ENCODE measurements around the gene SENP5. TPM values are rescaled to one million over a fixed set of nuclear protein-coding genes. Genes with fewer than 3 reads are reported as not detected.
A peak's percentile ranks its signal among the peaks of the same experiment; 100 is the strongest.

SENP5 gene
- total and polyA plus RNA-seq, 12 donors = 9.1 to 41.6 (median 21.1) TPM

- no peak overlapping the region for H3K4me3 ChIP-seq
- H3K27ac ChIP-seq = no peak overlapping the region
- H3K9me3 ChIP-seq (replicated peaks in 1 of 3) = no peaks in the 10 kb centered on the region
- no peaks in the 10 kb centered on the region for H3K27me3 ChIP-seq
- WGBS, 4 donors = 41 to 50% (median 45%) methylated on average over 14 to 47 of the region's 47 CpGs
- intact Hi-C loops (cut with DNase I) = loop anchor here (5.0 to 10.0 kb wide), 2 partner anchors 122 to 129 kb away; no protein-coding TSS in a partner anchor
- TF ChIP-seq CTCF (IDR thresholded peaks at IDR 0.05) (no peak), POLR2A (IDR thresholded peaks at IDR 0.05) (no peak)
- peaks cover 3 to 9% of the 10 kb centered on the region in 2 donors for H3K4me1 ChIP-seq (replicated peaks in 1 of 2)
- peak in 1 of 7 donors; percentile 48 for DNase-seq
- no peaks in the 10 kb centered on the region for H3K36me3 ChIP-seq (replicated peaks in 1 of 2)
Measured at GRCh38 chr3:196966526-196967401, 99.0 kb downstream of the SENP5 start.

GRCh38 chr3:196967412-196968232, 99.9 kb downstream of the SENP5 start:
- intact Hi-C loops (cut with DNase I) = loop anchor here (5.0 to 10.0 kb wide), 2 partner anchors 123 to 130 kb away; no protein-coding TSS in a partner anchor
- DNase-seq = peak in 1 of 7 donors; percentile 41
- Histone ChIP-seq H3K27ac (no peak overlapping the region), H3K4me3 (peak overlapping the region in 2 of 4 donors; percentile 38 to 96), H3K9me3 (replicated peaks in 1 of 3) (no peaks in the 10 kb centered on the region), H3K27me3 (no peaks in the 10 kb centered on the region), H3K36me3 (replicated peaks in 1 of 2) (no peaks in the 10 kb centered on the region), H3K4me1 (replicated peaks in 1 of 2) (peaks cover 3 to 9% of the 10 kb centered on the region in 2 donors)
- no peak for TF ChIP-seq POLR2A (IDR thresholded peaks at IDR 0.05)
- TF ChIP-seq CTCF (IDR thresholded peaks at IDR 0.05) = no peak
- 56 to 62% (median 59%) methylated on average over 21 to 35 of the region's 35 CpGs for WGBS, 4 donors

DNA sequence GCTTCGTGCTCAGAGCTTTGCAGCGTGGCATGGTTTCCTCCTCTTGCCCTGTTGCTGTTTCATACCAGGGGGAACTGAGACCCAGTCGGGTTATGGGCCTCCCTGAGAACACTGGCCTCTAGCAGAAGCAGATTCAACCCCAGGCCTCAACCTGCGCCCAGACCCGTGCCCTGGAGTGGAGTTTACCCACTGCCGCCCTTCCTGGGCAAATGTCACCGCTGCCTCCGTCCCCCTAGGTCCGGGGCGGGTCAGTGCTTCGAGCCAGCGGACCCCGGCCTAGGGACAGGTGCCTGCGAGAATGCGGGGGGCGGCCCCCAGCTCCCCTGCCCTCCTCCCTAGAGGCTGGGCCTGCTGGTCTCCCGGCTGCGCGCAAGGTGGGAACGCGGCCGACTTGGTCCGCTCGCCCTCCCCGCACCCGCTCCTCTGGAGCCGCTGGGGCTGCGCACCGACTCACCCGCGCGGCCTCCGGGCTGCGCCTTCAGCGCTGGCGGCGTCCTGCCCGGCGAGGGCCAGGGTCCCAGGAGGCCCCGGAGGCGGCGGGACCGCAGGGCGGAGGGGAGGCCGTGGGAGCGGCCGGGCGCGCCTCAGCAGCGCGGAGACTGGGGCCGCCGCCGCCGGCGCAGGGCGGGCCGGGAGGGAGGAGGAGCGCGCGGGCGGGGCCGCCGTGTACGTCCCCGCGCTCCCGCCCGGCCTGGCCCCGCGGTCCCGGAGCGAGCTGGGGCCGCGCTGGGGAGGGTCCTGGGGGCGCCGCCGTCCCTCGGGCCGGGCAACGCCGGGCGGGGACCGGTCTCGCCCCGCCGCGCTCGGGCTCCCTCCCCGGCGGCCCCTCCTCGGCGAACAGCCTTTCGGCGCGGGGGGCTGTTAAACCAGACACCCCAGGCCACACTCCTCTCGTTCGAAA, 100.8 kb downstream of the SENP5 start, which contains the start of gene PIGZ:
TSS of gene PIGZ (minus strand) at position 601 of the 901 bp plus-strand sequence. CDS start 16,802 bp downstream, outside the sequence.
- H3K4me3 ChIP-seq = peak within 1 kb of the TSS; percentile 33 to 96 (median 48)
- peak in 2 of 7 donors; percentile 20 to 45 for DNase-seq
- H3K9me3 ChIP-seq (replicated peaks in 1 of 3) = no peaks in the 10 kb centered on the region
- 2 to 14% (median 3%) methylated on average over 3 to 97 of the region's 98 CpGs for WGBS, 4 donors
- H3K27ac ChIP-seq = peak within 1 kb of the TSS in 2 of 5 donors; percentile 41 to 72
- TF ChIP-seq CTCF (IDR thresholded peaks at IDR 0.05) (no peak), POLR2A (IDR thresholded peaks at IDR 0.05) (no peak)
- peaks cover 3 to 9% of the 10 kb centered on the region in 2 donors for H3K4me1 ChIP-seq (replicated peaks in 1 of 2)
- no peaks in the 10 kb centered on the region for H3K27me3 ChIP-seq
- no peaks in the 10 kb centered on the region for H3K36me3 ChIP-seq (replicated peaks in 1 of 2)
- intact Hi-C loops (cut with DNase I) = loop anchor here (5.0 to 10.0 kb wide), 2 partner anchors 124 to 131 kb away; no protein-coding TSS in a partner anchor
